IMR-90 (cell line): Measurements from ENCODE around the gene DACH1. TPM values are rescaled to one million over a fixed set of nuclear protein-coding genes. Genes with fewer than 3 reads are reported as not detected.

Experiments used
- ATAC-seq: fragments of 200-7000 bp; cut with Tn5 transposase; 2 replicates; pipeline ENCODE4 v1.9.1; 2020; ENCODE audit warnings: low read depth, mild to moderate bottlenecking, moderate library complexity
- BruUV-seq: library from RNA; stranded (reverse); fragments of 400-500 nt; replicated peaks from 2 replicates; lab custom pipeline; 2021; lab: Mats Ljungman, UMichigan
- CTCF ChIA-PET: fragments of 300-600 bp; formaldehyde crosslinking; extraction: SDS; loops from one replicate; lab custom pipeline; 2021; ENCODE audit warnings: antibody characterized with exemption; lab: Yijun Ruan, JAX
- POLR2A ChIA-PET: fragments of 300-600 bp; sonication (Branson Sonifier 250); formaldehyde crosslinking; loops from one replicate; lab custom pipeline; 2022; ENCODE audit warnings: antibody characterized with exemption; ENCODE audit not compliant: unreplicated experiment; lab: Charles Lee
- DNase-seq: peaks from one replicate; pipeline ENCODE4 v3.0.0; 2013
- H2AFZ ChIP-seq: replicated peaks from 2 replicates; pipeline ENCODE3; 2013; ENCODE audit warnings: low read length, mild to moderate bottlenecking; ENCODE audit not compliant: poor library complexity
- H2AK5ac ChIP-seq: 2 replicates; pipeline ENCODE4 v1.6.1; 2013; ENCODE audit warnings: low read depth, low read length, inconsistent platforms
- H2AK9ac ChIP-seq: replicated peaks from 2 replicates; pipeline ENCODE3; 2013; ENCODE audit warnings: mild to moderate bottlenecking, low read depth, low read length, moderate library complexity; ENCODE audit not compliant: poor library complexity
- H2BK120ac ChIP-seq: 2 replicates; pipeline ENCODE4 v1.6.1; 2013; ENCODE audit warnings: low read depth, low read length, inconsistent platforms
- H2BK15ac ChIP-seq: 3 replicates; pipeline ENCODE4 v1.6.1; 2013; ENCODE audit warnings: low read depth, low read length, inconsistent platforms
- H2BK20ac ChIP-seq: 2 replicates; pipeline ENCODE4 v1.6.1; 2013; ENCODE audit warnings: low read depth, mild to moderate bottlenecking, inconsistent platforms, low read length, moderate library complexity
- H2BK5ac ChIP-seq: 2 replicates; pipeline ENCODE4 v1.6.1; 2013; ENCODE audit warnings: mild to moderate bottlenecking, low read depth, low read length, inconsistent platforms; ENCODE audit not compliant: poor library complexity, severe bottlenecking
- H3K14ac ChIP-seq: replicated peaks from 2 replicates; pipeline ENCODE4 v1.6.1; 2013; ENCODE audit warnings: low read depth, low read length, inconsistent platforms
- H3K18ac ChIP-seq: 2 replicates; pipeline ENCODE4 v1.6.1; 2013; ENCODE audit warnings: low read depth, low read length, control low read depth
- H3K23ac ChIP-seq: 2 replicates; pipeline ENCODE4 v1.6.1; 2013; ENCODE audit warnings: low read depth, low read length, inconsistent platforms
- H3K27ac ChIP-seq: 2 replicates; pipeline ENCODE4 v1.5.1; 2013; ENCODE audit warnings: mild to moderate bottlenecking, control low read depth, low read length; ENCODE audit not compliant: insufficient read depth
- H3K27me3 ChIP-seq: 2 replicates; pipeline ENCODE4 v1.6.1; 2013; ENCODE audit warnings: low read length; ENCODE audit not compliant: control insufficient read depth, insufficient read depth
- H3K36me3 ChIP-seq: 2 replicates; pipeline ENCODE4 v1.6.1; 2013; ENCODE audit warnings: low read length, mixed read lengths; ENCODE audit not compliant: control insufficient read depth, insufficient read depth
- H3K4ac ChIP-seq: 2 replicates; pipeline ENCODE4 v1.6.1; 2013; ENCODE audit warnings: low read depth, low read length, inconsistent platforms
- H3K4me1 ChIP-seq: 2 replicates; pipeline ENCODE4 v1.6.1; 2013; ENCODE audit warnings: low read length, mixed read lengths; ENCODE audit not compliant: control insufficient read depth, insufficient read depth
- H3K4me2 ChIP-seq: 2 replicates; pipeline ENCODE4 v1.6.1; 2013; ENCODE audit warnings: low read depth, mild to moderate bottlenecking, control low read depth, low read length, moderate library complexity
- H3K4me3 ChIP-seq: 2 replicates; pipeline ENCODE4 v1.5.1; 2013; ENCODE audit warnings: low read depth, mild to moderate bottlenecking, control low read depth, low read length, moderate library complexity; ENCODE audit not compliant: insufficient read depth
- H3K56ac ChIP-seq: 2 replicates; pipeline ENCODE4 v1.6.1; 2013; ENCODE audit warnings: low read length, inconsistent platforms; ENCODE audit not compliant: insufficient read depth; ENCODE audit errors: extremely low read depth
- H3K79me1 ChIP-seq, 2 experiments: 2 replicates each; pipeline ENCODE4 v1.6.1; 2013; ENCODE audit warnings: low read length in 2 of 2, inconsistent platforms in 1 of 2, low read depth in 1 of 2
- H3K9ac ChIP-seq: 2 replicates; pipeline ENCODE4 v1.6.1; 2013; ENCODE audit warnings: low read depth, low read length, control low read depth
- H3K9me1 ChIP-seq: 2 replicates; pipeline ENCODE4 v1.6.1; 2013; ENCODE audit warnings: low read length, inconsistent platforms; ENCODE audit not compliant: insufficient read depth
- H3K9me3 ChIP-seq: 2 replicates; pipeline ENCODE4 v1.6.1; 2013; ENCODE audit warnings: low read length; ENCODE audit not compliant: control insufficient read depth, insufficient read depth
- H4K20me1 ChIP-seq: 2 replicates; pipeline ENCODE4 v1.6.1; 2013; ENCODE audit warnings: low read length, inconsistent platforms; ENCODE audit not compliant: insufficient read depth
- H4K5ac ChIP-seq: 2 replicates; pipeline ENCODE4 v1.6.1; 2013; ENCODE audit warnings: mild to moderate bottlenecking, low read depth, low read length, control low read depth
- H4K8ac ChIP-seq, 2 experiments: 2 replicates each; pipeline ENCODE4 v1.6.1; 2013; ENCODE audit warnings: low read depth in 2 of 2, low read length in 2 of 2, control low read depth in 1 of 2, inconsistent platforms in 1 of 2
- H4K91ac ChIP-seq: 2 replicates; pipeline ENCODE4 v1.6.1; 2013; ENCODE audit warnings: low read depth, low read length, inconsistent platforms; ENCODE audit not compliant: insufficient read depth
- BHLHE40 ChIP-seq: fragments of 150-350 bp; IDR thresholded peaks from 2 replicates; pipeline ENCODE4 v1.6.1; 2016; ENCODE audit warnings: mild to moderate bottlenecking, low read depth, low read length
- CEBPB ChIP-seq: IDR thresholded peaks from 2 replicates; pipeline ENCODE4 v1.6.1; 2012; ENCODE audit warnings: low read depth, low read length, improper control_type of control experiment
- CHD1 ChIP-seq: IDR thresholded peaks from 2 replicates; pipeline ENCODE4 v1.6.1; 2012; ENCODE audit warnings: low read depth, low read length, improper control_type of control experiment
- ELK1 ChIP-seq: fragments of 150-350 bp; IDR thresholded peaks from 2 replicates; pipeline ENCODE4 v1.6.1; 2016; ENCODE audit warnings: low read depth, mild to moderate bottlenecking, low read length, moderate library complexity, borderline replicate concordance
- FOS ChIP-seq: fragments of 150-350 bp; IDR thresholded peaks from 2 replicates; pipeline ENCODE4 v1.6.1; 2016; ENCODE audit warnings: low read depth, low read length
- MAFK ChIP-seq: IDR thresholded peaks from 2 replicates; pipeline ENCODE4 v1.6.1; 2012; ENCODE audit warnings: low read depth, low read length, improper control_type of control experiment
- MAZ ChIP-seq: IDR thresholded peaks from 2 replicates; pipeline ENCODE4 v1.6.1; 2012; ENCODE audit warnings: low read depth, mild to moderate bottlenecking, low read length, improper control_type of control experiment, moderate library complexity, borderline replicate concordance
- MXI1 ChIP-seq: IDR thresholded peaks from 2 replicates; pipeline ENCODE4 v1.6.1; 2012; ENCODE audit warnings: low read depth, mild to moderate bottlenecking, low read length, moderate library complexity, borderline replicate concordance
- NFE2L2 ChIP-seq: fragments of 150-350 bp; IDR thresholded peaks from 2 replicates; pipeline ENCODE4 v1.6.1; 2016; ENCODE audit warnings: low read depth, mild to moderate bottlenecking, low read length
- POLR2A ChIP-seq: IDR thresholded peaks from 2 replicates; pipeline ENCODE4 v1.6.1; 2012; ENCODE audit warnings: mild to moderate bottlenecking, low read depth, low read length
- RAD21 ChIP-seq: IDR thresholded peaks from 2 replicates; pipeline ENCODE4 v1.6.1; 2012; ENCODE audit warnings: low read length, improper control_type of control experiment
- RCOR1 ChIP-seq: IDR thresholded peaks from 2 replicates; pipeline ENCODE4 v1.6.1; 2012; ENCODE audit warnings: mild to moderate bottlenecking, low read length, improper control_type of control experiment; ENCODE audit not compliant: insufficient replicate concordance
- RFX5 ChIP-seq: IDR thresholded peaks from 2 replicates; pipeline ENCODE4 v1.8.0; 2012; ENCODE audit warnings: low read depth, mild to moderate bottlenecking, low read length, moderate library complexity
- SMC3 ChIP-seq: fragments of 150-350 bp; IDR thresholded peaks from 2 replicates; pipeline ENCODE4 v1.6.1; 2016; ENCODE audit warnings: low read depth, mild to moderate bottlenecking, antibody characterized with exemption, low read length, moderate library complexity
- WGBS, 2 experiments: methylation state at CpG; one replicate each; pipeline versions ENCODE4 v1.1.5 to v1.1.7; 2013; ENCODE audit warnings: missing lambda C conversion rate in 2 of 2; ENCODE audit not compliant: insufficient read length in 1 of 2; ENCODE audit errors: extremely low coverage in 2 of 2; 5-methylcytosine and 5-hydroxymethylcytosine counted together
- dilution Hi-C: fragments of 300-500 bp; cut with HindIII; formaldehyde crosslinking; loops from one replicate; pipeline ENCODE4 v1.14.3; 2018; ENCODE audit warnings: low sequenced_read_pairs; ENCODE audit not compliant: unreplicated experiment
- in situ Hi-C: fragments of 300-500 bp; cut with MboI; formaldehyde crosslinking; loops from 3 replicates; pipeline ENCODE4 v1.14.3; 2019; ENCODE audit warnings: low sequenced_read_pairs, inconsistent platforms, mixed read lengths
- intact Hi-C: fragments of 100-400 bp; cut with micrococcal nuclease; formaldehyde crosslinking; loops from 2 replicates; pipeline ENCODE4 v1.10.0; 2022
- polyA plus RNA-seq, 3 experiments: library from polyadenylated mRNA; depleted of rRNA; stranded (reverse); fragments of >200 nt; gene quantifications; 2 replicates each; pipeline ENCODE4 v1.2.3, GENCODE V29; 2012; ENCODE audit warnings: low replicate concordance in 1 of 3
- total RNA-seq: library from RNA; depleted of rRNA; stranded (reverse); fragments of >200 nt; gene quantifications from 2 replicates; pipeline ENCODE4 v1.2.3, GENCODE V29; 2012
- TF ChIP-seq, protein P1 (sequence below): fragments of 150-350 bp; IDR thresholded peaks from 2 replicates; pipeline ENCODE4 v1.6.1; 2017; ENCODE audit warnings: mild to moderate bottlenecking, antibody characterized with exemption, low read length, low read depth
- TF ChIP-seq, protein P2 (sequence below): conservative IDR thresholded peaks from 2 replicates; pipeline ENCODE4 v1.5.1; 2012; ENCODE audit warnings: mild to moderate bottlenecking, low read depth, low read length, improper control_type of control experiment

The DACH1 gene
- total and polyA plus RNA-seq, 2 of the 4 experiments (the other 2 are of a cell fraction), result not detected

DNA sequence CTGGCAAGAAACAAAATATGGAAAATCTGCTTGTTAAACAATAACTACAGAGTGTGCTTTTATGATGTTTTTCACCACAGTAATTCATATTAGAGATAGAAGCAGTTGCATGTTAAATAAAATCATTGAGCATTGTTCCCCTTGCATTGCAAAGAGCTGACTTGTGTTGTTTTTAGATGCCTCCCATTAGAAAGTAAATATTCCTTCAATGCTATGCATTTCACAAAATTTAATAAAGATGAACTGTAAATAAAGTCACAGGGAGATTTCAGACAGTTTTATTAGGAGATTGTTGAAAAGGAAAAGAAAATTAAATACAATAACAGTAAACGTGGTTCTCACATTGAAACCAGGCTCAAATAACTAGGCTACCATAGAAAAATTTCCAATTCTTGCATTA, 429.3 kb downstream of the DACH1 start:
- H3K56ac ChIP-seq, result no peak overlapping the region
- DNase-seq (no peak), ATAC-seq (no peak)
- intact Hi-C loops, result no loop called here
- H2AK9ac ChIP-seq, result no peak overlapping the region
- no peaks in the 10 kb centered on the region for H3K9me3 ChIP-seq
- no peaks in the 10 kb centered on the region for H3K27me3 ChIP-seq
- H2BK120ac ChIP-seq, result no peak overlapping the region
- POLR2A ChIA-PET, result interaction anchor here (0.6 kb wide), 1 partner anchor 11 kb away, joined by 5 read pairs; no protein-coding TSS in a partner anchor
- no peak overlapping the region for H2BK15ac ChIP-seq
- in situ Hi-C loops, result no loop called here
- H3K4me1 ChIP-seq, result no peaks in the 10 kb centered on the region
- TF ChIP-seq MAZ, result no peak
- no peak for TF ChIP-seq MAFK
- TF ChIP-seq FOS, result no peak
- TF ChIP-seq, protein P1, sequence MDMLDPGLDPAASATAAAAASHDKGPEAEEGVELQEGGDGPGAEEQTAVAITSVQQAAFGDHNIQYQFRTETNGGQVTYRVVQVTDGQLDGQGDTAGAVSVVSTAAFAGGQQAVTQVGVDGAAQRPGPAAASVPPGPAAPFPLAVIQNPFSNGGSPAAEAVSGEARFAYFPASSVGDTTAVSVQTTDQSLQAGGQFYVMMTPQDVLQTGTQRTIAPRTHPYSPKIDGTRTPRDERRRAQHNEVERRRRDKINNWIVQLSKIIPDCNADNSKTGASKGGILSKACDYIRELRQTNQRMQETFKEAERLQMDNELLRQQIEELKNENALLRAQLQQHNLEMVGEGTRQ, result no peak
- TF ChIP-seq SMC3, result no peak
- TF ChIP-seq RFX5, result no peak
- TF ChIP-seq CHD1, result no peak
- TF ChIP-seq MXI1, result no peak
- no peak for TF ChIP-seq BHLHE40
- TF ChIP-seq, protein P2, sequence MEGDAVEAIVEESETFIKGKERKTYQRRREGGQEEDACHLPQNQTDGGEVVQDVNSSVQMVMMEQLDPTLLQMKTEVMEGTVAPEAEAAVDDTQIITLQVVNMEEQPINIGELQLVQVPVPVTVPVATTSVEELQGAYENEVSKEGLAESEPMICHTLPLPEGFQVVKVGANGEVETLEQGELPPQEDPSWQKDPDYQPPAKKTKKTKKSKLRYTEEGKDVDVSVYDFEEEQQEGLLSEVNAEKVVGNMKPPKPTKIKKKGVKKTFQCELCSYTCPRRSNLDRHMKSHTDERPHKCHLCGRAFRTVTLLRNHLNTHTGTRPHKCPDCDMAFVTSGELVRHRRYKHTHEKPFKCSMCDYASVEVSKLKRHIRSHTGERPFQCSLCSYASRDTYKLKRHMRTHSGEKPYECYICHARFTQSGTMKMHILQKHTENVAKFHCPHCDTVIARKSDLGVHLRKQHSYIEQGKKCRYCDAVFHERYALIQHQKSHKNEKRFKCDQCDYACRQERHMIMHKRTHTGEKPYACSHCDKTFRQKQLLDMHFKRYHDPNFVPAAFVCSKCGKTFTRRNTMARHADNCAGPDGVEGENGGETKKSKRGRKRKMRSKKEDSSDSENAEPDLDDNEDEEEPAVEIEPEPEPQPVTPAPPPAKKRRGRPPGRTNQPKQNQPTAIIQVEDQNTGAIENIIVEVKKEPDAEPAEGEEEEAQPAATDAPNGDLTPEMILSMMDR, result no peak
- no peak for TF ChIP-seq NFE2L2
- no peak for TF ChIP-seq POLR2A
- no peak for TF ChIP-seq RCOR1
- TF ChIP-seq ELK1, result no peak
- TF ChIP-seq CEBPB, result no peak
- no peak for TF ChIP-seq RAD21
- no peaks in the 10 kb centered on the region for H3K79me1 ChIP-seq
- no peaks in the 10 kb centered on the region for H3K36me3 ChIP-seq
- H3K18ac ChIP-seq, result no peak overlapping the region
- H3K4me2 ChIP-seq, result no peak overlapping the region
- no peak overlapping the region for H3K14ac ChIP-seq
- H3K9me1 ChIP-seq, result no peaks in the 10 kb centered on the region
- H2BK20ac ChIP-seq, result no peak overlapping the region
- H4K91ac ChIP-seq, result no peak overlapping the region
- H3K27ac ChIP-seq, result no peak overlapping the region
- CTCF ChIA-PET, result no interaction called here
- no peak overlapping the region for H2BK5ac ChIP-seq
- H3K4me3 ChIP-seq, result no peak overlapping the region
- no peak overlapping the region for H2AK5ac ChIP-seq
- no peak overlapping the region for H3K9ac ChIP-seq
- H2AFZ ChIP-seq, result no peak overlapping the region
- no CpG with 5 or more reads among the region's 1 CpG for WGBS, 2 experiments
- no peak overlapping the region for H4K8ac ChIP-seq
- no peak overlapping the region for H3K23ac ChIP-seq
- dilution Hi-C loops, result no loop called here
- no TSS peak for BruUV-seq
- H4K5ac ChIP-seq, result no peak overlapping the region
- H3K4ac ChIP-seq, result no peak overlapping the region
- H4K20me1 ChIP-seq, result no peaks in the 10 kb centered on the region
